LoVo (cell line): ENCODE measurements around the gene IL17RA.
A peak's percentile ranks its signal among the peaks of the same experiment; 100 is the strongest.
"Not testable (repeated sequence)": the region's sequence is repeated elsewhere in the genome, so short reads cannot be mapped to it uniquely, and the experiment has no call there.

ENCODE experiments used
- DNase-seq: peaks from one replicate; pipeline ENCODE4 v3.0.0-alpha.2; 2016; ENCODE audit warnings: low spot score

Gene IL17RA, protein sequence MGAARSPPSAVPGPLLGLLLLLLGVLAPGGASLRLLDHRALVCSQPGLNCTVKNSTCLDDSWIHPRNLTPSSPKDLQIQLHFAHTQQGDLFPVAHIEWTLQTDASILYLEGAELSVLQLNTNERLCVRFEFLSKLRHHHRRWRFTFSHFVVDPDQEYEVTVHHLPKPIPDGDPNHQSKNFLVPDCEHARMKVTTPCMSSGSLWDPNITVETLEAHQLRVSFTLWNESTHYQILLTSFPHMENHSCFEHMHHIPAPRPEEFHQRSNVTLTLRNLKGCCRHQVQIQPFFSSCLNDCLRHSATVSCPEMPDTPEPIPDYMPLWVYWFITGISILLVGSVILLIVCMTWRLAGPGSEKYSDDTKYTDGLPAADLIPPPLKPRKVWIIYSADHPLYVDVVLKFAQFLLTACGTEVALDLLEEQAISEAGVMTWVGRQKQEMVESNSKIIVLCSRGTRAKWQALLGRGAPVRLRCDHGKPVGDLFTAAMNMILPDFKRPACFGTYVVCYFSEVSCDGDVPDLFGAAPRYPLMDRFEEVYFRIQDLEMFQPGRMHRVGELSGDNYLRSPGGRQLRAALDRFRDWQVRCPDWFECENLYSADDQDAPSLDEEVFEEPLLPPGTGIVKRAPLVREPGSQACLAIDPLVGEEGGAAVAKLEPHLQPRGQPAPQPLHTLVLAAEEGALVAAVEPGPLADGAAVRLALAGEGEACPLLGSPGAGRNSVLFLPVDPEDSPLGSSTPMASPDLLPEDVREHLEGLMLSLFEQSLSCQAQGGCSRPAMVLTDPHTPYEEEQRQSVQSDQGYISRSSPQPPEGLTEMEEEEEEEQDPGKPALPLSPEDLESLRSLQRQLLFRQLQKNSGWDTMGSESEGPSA

GRCh38 chr22:17084554-17085276 is at the start of gene IL17RA:
TSS of gene IL17RA (plus strand) at chr22:17085000. CDS start at chr22:17085092, 92 bp downstream.
- peak; percentile 94 for DNase-seq

GRCh38 chr22:17035246-17035645 is 49.6 kb upstream of the IL17RA start:
- no peak for DNase-seq

- DNase-seq: not testable (repeated sequence)
These were observed 48.6 kb upstream of the IL17RA start for GRCh38 chr22:17035976-17036841.

GRCh38 chr22:17036842-17037711 is 47.7 kb upstream of the IL17RA start:
- not testable (repeated sequence) for DNase-seq

DNA sequence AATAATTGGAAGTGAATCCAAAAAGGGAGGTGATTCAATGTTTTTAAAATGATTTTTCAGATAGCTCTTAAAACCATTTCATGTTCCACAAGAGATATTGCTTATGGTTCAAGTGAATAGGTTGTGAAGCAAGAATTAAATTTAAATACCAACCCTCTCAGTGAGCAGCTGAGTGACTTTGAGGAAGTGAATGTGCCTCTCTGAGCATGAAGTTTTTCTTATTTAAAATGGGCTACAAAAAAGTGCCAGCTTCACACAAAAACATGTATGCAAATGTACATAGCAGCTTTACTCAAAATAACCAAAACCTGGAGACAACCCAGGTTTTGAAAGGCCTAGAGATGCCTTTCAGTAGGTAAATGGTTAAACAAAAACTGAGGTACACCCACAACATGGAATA is 41.3 kb upstream of the IL17RA start:
- no peak for DNase-seq

GRCh38 chr22:17046566-17047348 is 38.0 kb upstream of the IL17RA start:
- DNase-seq: no peak

- no peak for DNase-seq
These were observed 37.1 kb upstream of the IL17RA start for GRCh38 chr22:17047656-17048055.

- DNase-seq: no peak
These were observed 28.7 kb upstream of the IL17RA start for GRCh38 chr22:17056058-17056457.

GRCh38 chr22:17056807-17057206 is 28.0 kb upstream of the IL17RA start:
- DNase-seq: no peak

GRCh38 chr22:17057959-17058814 is 26.6 kb upstream of the IL17RA start:
- peak; percentile 66 for DNase-seq

DNA sequence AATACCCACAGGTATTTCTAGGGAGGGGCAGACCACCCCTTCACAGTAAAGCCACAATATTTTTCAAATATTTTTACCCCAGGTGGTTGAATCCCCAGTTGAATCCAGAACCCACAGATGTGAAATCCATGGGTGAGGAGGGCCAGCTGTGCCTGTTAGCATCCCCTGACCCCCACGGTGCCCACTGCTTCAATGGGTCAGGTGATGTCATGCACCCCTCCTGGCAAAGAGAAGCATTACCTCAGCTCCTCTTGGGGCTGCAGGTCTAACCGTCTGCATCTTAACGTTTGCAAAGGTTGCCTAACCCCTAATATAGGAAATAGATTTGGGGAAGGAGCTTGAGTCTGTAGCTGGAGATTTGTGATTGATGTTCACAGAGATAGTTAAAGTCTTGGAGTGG is 24.7 kb upstream of the IL17RA start:
- no peak for DNase-seq

DNA sequence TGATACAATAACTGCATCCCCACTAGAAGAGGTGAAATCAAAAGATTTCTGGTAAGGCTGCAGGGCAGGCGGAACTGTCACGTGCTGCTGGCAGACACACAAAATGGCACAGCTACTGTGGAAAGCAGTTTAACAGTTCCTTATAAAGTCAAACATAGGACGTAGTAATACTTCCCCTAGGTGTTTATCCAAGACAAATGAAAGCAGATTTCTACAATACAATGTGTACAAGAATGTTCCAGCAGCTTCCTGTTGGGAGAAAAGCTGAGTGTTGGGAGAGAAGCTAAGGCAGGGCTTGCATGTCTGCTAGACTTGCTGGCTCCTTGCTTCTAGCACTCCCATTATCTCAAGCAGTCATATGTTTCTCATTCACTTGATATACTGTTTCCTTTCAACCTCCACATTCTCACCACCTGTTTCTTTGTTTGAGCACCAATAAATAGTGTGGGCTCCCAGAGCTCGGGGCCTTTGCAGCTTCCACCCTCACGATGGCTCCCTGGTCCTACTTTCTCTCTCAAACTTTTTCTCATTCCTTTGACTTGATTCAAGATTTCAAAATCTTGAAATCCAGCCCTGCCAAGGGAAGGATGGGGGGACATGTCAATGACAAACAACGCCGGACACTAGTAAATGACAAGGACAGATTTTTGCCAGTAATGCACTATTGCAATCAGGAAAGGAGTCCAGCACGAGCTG is 21.2 kb upstream of the IL17RA start:
- DNase-seq: no peak

- no peak for DNase-seq
These were observed 20.2 kb upstream of the IL17RA start for GRCh38 chr22:17064498-17065100.

DNA sequence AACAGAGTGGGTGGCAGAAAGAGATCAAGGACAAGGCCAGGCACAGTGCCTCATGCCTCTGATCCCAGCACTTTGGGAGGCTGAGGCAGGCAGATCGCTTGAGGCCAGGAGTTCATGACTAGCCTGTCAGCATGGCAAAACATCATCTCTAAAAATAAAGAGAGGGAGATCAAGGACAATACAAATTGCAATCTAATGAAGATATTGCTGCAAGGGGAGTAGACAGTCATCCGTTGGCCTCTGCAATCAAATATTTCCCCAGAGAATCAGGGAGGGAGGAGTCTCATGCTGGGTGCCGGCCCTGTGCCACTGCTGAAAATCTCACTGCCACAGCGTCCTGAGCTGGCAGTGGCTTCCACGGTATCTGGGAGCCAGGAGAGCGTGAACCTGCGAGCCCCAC is 19.4 kb upstream of the IL17RA start:
- no peak for DNase-seq

DNA sequence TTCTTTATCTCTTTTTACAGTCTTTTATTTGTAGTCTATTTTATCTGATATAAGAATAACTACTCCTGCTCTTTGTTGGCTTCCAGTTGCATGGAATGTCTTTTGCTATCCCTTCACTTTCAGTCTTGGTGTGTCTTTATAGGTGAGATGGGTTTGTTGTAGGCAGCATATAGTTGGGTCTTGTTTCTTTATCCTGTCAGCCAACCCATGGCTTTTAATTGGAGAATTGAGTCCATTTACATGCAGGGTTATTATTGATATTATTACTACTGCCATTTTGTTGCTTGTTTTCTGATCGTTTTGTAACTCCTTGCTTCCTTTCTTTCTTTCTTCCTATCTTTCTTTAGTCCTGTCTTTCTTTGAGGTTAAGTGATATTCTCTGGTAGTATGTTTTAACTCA is 11.9 kb upstream of the IL17RA start:
- DNase-seq: no peak

- DNase-seq: no peak
These were observed 10.2 kb upstream of the IL17RA start for GRCh38 chr22:17074648-17075002.

GRCh38 chr22:17077255-17077654 is 7.5 kb upstream of the IL17RA start:
- DNase-seq: no peak

DNA sequence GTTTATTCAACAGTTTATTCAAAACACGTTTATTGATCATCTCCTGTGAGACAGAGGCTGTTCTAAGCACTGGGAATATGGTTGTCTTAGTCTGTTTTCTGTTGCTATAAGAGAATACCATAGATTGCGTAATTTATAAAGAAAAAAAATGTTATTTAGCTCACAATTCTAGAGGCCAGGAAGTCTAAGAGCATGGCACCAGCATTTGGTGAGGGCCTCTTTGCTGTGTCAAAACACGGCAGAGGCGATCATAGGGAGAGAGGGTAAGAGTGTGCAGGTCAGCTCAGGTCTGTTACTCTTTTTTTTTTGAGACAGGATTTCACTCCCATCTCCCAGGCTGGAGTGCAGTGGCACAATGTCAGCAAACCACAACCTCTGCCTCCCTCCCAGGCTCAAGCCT is 5.2 kb upstream of the IL17RA start:
- DNase-seq: no peak
